SKM-1 treated with dmso at 0.1 percent for 144 hours (cell line): ENCODE data around the gene SERPINB7.
"Not testable (repeated sequence)": the region's sequence is repeated elsewhere in the genome, so short reads cannot be mapped to it uniquely, and the experiment has no call there.

Experiments used
- DNase-seq: peaks from one replicate; lab custom pipeline; 2025; ENCODE audit not compliant: unreplicated experiment; lab: John Stamatoyannopoulos, UW

SERPINB7 gene, protein sequence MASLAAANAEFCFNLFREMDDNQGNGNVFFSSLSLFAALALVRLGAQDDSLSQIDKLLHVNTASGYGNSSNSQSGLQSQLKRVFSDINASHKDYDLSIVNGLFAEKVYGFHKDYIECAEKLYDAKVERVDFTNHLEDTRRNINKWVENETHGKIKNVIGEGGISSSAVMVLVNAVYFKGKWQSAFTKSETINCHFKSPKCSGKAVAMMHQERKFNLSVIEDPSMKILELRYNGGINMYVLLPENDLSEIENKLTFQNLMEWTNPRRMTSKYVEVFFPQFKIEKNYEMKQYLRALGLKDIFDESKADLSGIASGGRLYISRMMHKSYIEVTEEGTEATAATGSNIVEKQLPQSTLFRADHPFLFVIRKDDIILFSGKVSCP

GRCh38 chr18:63775166-63775730, at the start of gene SERPINB7:
Gene SERPINB7 (plus strand): TSS chr18:63775418. CDS start chr18:63782373, 6,955 bp downstream.
- DNase-seq = no peak

DNA sequence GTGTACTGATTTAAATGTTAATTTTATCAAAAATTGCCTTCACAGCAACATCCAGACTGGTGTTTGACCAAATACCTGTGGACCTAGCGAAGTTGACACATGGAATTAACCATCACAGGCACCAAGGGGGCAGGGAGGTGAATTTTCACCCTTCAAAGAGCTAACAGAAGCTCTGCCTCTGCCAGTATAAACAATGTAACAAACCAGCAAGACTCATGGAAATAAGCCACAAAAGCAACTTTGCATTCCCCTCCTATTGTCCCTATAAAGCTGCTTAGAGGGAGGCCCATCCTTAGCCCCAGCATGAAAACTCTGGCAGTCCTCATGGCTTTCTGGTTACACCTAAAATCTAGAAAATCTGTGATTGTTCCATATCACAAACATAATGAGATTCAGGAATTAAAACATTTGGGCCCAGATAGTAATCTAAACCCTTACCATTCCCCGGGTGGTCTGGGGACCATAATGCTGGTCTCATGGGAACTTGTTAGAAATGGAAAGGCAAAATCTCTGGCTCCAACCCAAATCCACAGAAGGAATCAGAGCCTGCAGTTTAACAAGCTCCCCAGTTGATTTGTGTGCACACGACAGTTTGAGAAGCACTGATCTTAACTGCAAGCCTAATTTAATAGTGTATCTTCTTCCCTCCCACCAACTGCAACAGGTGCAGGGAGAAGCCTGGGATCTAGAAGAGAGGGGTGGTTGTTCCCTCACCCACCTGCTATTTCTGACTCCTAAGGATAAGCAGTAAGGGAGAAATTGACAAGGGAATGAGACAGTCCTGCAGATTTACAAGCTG, 49.3 kb upstream of the SERPINB7 start:
- no peak for DNase-seq

- DNase-seq = no peak
Measured at GRCh38 chr18:63730773-63731172, 44.4 kb upstream of the SERPINB7 start.

DNA sequence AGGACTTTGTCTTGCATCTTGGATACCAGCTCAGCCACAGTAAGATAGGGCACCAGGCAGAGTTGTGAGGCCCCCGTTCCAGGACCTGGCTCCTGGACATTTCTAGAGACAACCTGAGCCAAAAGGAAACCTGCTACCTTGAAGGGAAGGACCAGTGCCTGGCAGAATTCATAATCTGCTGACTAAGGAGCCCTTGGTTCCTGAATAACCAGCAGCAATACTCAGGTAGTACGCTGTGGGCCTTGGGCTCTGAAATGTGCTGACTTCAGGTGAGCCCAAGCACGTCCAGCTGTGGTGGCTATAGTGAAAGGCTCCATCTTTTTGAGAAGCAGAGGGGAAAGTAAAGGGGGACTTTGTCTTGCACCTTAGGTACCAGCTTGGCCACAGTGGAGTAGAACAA, 44.0 kb upstream of the SERPINB7 start:
- DNase-seq = no peak

GRCh38 chr18:63736876-63737275, 38.3 kb upstream of the SERPINB7 start:
- DNase-seq = no peak

- peak; percentile 11 for DNase-seq
Measured at GRCh38 chr18:63741769-63742168, 33.4 kb upstream of the SERPINB7 start.

DNA sequence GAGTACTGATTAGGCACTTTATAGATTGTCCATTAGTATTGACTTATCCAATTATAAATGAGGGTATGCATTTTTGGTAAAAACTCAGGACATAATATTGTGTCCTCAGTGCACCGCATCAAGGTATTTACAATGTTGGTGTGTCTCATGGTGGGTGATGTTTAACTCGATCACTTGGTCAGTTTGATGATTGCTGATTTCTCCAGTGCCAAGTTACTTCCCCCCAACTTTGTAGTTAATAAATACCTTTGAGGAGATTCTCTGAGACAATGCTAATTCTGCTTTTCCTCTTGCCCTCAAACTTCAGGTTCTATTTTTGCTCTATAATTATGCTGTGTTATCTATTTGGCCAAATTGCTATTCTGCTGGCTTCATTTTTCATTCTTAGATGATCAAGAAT, 28.2 kb upstream of the SERPINB7 start:
- no peak for DNase-seq

GRCh38 chr18:63749489-63749888, 25.7 kb upstream of the SERPINB7 start:
- DNase-seq = no peak

- no peak for DNase-seq
Measured at GRCh38 chr18:63752636-63753035, 22.6 kb upstream of the SERPINB7 start.

DNA sequence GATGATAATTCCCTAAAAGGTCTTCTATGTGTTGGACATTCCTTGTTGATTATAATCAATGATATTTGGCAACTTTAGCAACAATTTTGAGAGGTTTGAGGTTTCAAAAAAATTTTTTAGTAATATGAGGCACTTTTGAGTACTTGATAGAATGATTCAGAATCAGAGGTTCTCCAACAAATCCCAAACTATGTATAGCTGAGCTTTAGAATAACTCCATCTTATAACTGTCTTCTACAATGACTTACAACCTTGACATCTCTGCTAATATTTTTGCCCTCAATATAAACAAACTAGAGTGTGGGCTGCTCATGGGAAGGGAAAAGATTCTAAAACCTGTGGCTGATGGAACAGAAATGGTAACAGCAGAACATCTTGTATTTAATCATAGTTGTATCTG, 21.5 kb upstream of the SERPINB7 start:
- DNase-seq = no peak

DNA sequence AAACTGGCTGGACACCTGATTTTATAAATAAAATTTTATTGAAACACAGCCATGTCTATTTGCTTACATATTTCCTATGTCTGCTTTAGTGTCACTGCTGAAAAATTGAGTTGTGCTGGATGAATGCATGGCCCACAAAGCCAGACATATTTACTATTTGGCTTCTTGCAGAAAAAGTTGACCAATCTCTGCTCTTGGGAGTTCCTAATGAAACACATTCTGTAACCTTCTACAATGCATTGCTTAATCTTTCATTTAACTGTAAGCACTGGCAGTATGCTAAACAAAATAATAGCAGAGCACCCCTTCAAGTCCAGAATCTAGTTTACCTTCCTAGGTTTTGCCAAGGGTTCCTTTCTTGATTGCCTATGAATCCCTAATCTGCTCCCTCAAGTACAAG, 17.7 kb upstream of the SERPINB7 start:
- no peak for DNase-seq

GRCh38 chr18:63758615-63759240, 16.5 kb upstream of the SERPINB7 start:
- no peak for DNase-seq

- not testable (repeated sequence) for DNase-seq
Measured at GRCh38 chr18:63759786-63760185, 15.4 kb upstream of the SERPINB7 start.

- DNase-seq = no peak
Measured at GRCh38 chr18:63762518-63762917, 12.7 kb upstream of the SERPINB7 start.

DNA sequence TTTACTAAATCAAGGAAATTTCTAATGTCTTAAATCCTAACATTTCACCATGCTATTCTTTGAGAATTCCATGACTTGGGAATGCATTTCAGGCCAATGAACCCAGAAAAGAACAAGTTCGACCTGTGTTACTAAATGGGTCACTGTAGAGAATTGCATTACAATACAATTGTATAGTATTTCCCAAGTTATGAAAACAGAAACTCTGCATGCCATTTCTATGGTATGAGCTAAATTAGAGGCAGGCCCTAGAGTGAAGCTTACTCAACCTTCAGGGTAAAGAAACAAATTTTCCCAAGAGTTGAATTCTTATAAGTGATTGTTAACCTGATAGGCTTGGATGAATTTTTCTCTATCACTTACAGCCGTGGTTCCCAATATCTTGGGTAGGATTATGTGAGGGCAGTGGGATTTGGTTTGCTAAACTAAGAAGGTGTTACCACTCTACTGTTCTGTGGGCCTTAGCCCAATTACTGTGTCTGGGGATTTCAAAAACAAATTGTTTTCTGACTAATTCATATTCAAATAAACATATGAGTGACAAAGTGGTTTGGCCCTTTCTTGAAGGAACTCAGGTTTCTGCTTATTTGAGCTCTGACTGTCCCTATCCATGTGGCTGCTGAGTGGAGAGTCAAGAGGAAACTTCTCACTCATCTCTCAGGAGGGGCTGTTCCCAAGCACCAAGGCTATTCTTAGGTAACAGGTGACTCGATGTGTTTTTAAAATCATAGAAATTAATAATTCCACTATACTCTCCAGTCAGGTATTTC, 11.2 kb upstream of the SERPINB7 start:
- no peak for DNase-seq

- DNase-seq = no peak
Measured at GRCh38 chr18:63765837-63766236, 9.4 kb upstream of the SERPINB7 start.

DNA sequence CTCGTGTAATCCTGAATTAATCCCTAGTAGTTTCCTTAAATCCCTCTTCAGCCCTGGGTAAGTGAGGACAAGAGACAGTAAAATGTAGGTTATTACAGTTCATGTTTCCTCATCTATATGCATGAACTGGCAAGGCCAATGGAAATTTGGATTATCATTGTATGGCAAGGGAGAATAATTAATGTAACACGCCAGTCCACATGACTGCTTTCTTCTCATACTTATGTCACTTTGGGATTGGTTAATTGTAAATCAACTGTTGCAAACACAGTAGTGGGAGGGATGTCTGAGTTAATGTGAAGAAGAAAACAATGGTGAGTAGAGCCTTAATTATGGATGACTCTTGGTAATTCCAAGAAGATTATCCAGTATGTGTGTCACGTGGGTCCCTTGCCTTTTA, 1.7 kb upstream of the SERPINB7 start:
- DNase-seq = no peak

DNA sequence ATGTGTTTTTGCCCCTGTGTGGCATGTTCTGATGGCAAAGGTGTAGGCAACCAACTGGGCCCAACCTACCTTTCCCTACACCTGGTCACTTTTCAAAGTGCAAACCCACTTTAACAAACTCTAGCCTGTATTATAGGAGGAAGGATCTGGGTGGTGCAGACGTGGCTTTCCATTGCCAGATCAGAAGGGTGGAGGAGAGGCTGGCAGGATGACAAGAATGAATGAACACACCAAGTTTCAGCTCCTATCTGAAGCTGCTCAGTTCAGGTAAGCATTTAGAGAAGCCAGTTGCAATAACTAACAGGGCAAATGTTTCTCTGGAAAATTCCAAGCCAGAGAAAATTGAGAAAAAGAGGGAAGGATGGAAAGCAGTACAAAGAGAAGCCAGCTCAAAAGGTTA, 707 bp upstream of the SERPINB7 start:
- no peak for DNase-seq

- no peak for DNase-seq
Measured at GRCh38 chr18:63779386-63779785, 4.2 kb downstream of the SERPINB7 start.

DNA sequence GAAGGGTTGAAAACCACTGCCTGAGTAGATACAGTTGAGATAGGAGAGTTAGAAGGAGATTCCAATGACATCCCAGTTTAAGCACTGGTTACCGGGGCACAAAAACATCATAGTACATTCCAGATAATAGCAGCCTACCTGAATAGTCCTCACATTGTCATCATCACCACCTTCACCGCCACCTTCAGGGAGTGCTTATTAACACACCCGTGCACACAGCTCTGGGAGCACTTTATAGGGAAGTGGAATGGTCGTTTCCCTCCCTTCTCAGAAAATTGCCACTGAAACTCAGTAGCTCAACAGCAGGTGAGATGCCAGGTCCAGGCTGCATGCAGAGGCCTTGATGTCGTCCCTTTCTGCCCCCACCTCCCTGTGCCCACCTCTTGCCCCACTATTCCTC, 8.2 kb downstream of the SERPINB7 start:
- DNase-seq = peak; percentile 31
